G401.6 (cell line): Measurements from ENCODE around the gene CARD8.
A peak's percentile ranks its signal among the peaks of the same experiment; 100 is the strongest.
"Not testable (repeated sequence)": the region's sequence is repeated elsewhere in the genome, so short reads cannot be mapped to it uniquely, and the experiment has no call there.

ENCODE experiments used
- FAIRE-seq: peaks from 2 replicates; lab custom pipeline; 2012; peaks lifted over from hg19 to GRCh38; lab: Jason Lieb, UNC

The CARD8 gene

DNA sequence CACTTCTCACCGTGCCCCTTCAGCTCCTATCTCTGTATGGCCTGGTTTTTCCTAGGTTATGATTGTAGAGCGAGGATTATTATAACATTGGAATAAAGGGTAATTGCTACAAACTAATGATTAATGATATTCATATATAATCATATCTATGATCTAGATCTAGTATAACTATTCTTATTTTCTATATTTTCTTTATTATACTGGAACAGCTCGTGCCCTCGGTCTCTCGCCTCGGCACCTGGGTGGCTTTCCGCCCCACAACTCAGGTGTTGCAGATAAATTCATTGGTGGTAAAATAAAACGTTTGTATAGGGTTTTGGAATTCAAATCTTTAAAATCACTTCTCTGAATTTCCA is 4.6 kb upstream of the CARD8 start:
- not testable (repeated sequence) for FAIRE-seq

GRCh38 chr19:48258992-48259391 is 3.3 kb upstream of the CARD8 start:
- FAIRE-seq: not testable (repeated sequence)

- no peak for FAIRE-seq
These were observed 2.6 kb upstream of the CARD8 start for GRCh38 chr19:48258350-48258749.

- no peak for FAIRE-seq
These were observed 1.2 kb downstream of the CARD8 start for GRCh38 chr19:48254529-48254970.

DNA sequence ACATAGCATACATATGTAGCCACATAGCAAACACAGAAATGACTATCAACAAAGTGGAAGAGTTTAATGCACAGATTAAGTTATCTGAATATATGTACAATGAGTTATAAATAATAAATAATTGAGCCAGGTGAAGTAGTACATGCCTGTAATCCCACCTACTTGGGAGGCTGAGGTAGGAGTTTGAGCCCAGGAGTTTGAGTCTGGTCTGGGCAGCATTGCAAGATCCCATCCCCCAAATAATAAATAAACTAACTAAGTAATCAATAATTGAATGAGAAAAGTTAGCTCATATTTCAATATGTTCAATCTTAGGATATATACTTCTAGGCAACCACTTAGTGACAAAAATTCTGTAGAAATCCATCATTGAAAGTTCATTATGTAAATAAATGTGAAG is 1.7 kb downstream of the CARD8 start:
- no peak for FAIRE-seq

- FAIRE-seq: no peak
These were observed 3.1 kb downstream of the CARD8 start for GRCh38 chr19:48252609-48253008.

- no peak for FAIRE-seq
These were observed 5.3 kb downstream of the CARD8 start for GRCh38 chr19:48250290-48251025.

DNA sequence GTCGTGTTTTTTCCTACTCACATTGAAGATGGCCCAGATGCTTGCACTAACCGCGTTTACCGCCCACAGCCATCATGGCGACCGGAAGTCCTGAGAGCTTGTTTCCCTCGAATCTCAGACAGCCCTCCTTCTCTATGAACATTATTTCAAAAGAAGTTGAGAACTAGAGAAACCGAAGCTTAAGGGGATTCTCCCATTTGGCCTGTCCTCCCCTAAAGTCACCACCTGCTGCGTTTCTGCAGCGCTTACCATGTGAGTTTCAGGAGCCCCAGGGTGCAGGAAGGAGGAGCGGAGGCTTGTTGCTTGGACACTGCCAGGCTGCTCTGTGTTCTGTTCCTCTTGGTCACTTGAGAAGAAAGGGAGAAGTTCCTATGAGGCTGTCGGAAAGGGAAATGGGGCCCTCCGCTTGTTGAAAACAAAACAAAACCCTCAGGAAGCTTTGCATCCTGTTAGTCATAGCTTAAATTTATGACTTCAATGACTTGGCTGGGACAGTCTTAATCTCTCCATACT is 6.2 kb downstream of the CARD8 start:
- no peak for FAIRE-seq

- no peak for FAIRE-seq
These were observed 7.5 kb downstream of the CARD8 start for GRCh38 chr19:48248081-48248833.

DNA sequence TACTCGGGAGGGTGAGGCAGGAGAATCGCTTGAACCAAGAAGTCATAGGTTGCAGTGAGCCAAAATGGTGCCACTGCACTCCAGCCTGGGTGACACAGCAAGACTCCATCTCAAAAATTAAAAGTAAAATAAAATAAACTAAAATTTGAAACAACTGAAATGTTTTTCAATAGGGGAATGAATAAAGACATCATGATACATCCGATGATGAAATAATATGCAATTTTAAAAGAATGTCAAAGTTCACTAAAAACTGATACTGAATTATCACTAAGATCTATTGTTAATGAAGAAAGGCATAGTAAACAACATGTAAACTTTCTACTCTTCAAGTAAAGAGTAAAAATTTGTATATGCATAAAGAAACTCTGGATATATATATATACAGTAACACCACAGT is 8.5 kb downstream of the CARD8 start:
- FAIRE-seq: peak; percentile 25

GRCh38 chr19:48246101-48246500 is 9.6 kb downstream of the CARD8 start:
- FAIRE-seq: no peak

DNA sequence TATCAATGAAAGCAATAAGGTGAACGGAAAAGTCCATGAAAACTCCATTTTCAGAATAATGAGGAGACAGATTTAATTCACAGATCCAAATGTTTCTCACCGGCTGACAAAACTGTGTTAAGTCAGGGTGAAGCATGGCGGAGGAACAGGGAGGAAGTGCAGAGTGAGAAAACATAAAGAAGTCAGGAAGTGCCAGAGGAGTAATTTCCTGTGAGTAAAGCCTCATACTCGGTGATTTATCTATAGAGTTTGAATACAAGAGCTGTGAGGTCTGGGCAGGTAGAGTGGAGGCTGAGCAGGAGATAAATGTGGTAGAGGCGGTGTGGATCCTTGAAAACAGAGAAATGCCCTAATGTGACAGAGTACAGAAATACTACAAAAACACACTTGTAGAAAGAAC is 11.4 kb downstream of the CARD8 start:
- FAIRE-seq: no peak

DNA sequence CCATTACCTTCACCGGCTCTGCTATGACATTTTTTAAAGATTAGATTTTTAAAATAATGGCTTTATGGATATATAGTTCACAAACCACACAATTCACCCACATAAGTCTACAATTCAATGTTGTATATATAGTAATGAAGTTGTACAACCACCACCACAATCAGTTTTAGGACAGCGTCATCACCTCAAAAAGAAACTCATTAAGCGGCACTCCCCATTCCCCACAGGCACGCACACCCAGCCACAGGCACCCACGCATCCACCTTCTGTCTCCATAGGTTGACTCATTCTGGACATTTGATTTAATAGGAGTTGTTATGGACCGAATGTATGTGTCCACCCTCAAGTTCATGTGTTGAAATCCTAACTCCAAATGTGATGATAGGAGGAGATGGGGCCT is 13.9 kb downstream of the CARD8 start:
- not testable (repeated sequence) for FAIRE-seq

GRCh38 chr19:48239582-48240141 is 16.1 kb downstream of the CARD8 start:
- no peak for FAIRE-seq

GRCh38 chr19:48239120-48239519 is 16.6 kb downstream of the CARD8 start:
- FAIRE-seq: no peak

GRCh38 chr19:48237057-48237456 is 18.7 kb downstream of the CARD8 start:
- FAIRE-seq: no peak

- no peak for FAIRE-seq
These were observed 25.1 kb downstream of the CARD8 start for GRCh38 chr19:48230555-48231129.

DNA sequence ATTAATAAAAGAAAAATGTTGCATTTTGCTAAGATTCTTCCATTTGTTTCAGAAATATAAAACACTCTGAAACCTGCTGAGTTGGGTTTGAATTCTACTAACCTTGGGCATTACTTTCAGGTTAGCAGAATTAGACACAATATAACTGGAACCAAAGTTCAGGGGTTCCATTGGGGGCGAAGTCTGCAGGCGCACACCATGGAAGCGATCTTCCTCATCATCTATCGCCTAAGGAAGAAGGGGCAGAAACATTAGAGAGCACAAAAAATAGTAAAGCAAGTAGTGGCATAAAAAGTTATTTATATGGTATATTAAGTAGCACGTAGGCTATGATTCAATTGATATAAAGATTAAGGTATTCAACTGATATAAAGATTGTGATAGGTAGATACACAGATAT is 34.1 kb downstream of the CARD8 start:
- FAIRE-seq: no peak

GRCh38 chr19:48220784-48221183 is 34.9 kb downstream of the CARD8 start:
- FAIRE-seq: not testable (repeated sequence)

GRCh38 chr19:48218997-48219396 is 36.7 kb downstream of the CARD8 start:
- FAIRE-seq: no peak

DNA sequence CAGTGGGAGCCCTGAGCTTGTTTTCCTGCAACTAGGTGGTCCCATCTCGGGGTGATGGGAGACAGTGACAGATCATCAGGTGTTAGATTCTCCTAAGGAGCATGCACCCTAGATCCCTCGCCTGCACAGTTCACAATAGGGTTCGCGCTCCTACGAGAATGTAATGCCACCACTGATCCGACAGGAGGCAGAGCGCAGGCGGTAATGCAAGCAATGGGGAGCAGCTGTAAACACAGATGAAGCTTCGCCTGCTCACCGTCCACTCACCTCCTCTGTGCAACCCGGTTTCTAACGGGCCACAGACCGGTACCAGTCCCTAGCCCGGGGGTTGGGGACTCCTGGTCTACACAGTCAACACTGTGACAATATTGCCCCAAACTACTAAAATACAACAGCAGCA is 38.8 kb downstream of the CARD8 start:
- FAIRE-seq: no peak

GRCh38 chr19:48213959-48214358 is 41.8 kb downstream of the CARD8 start:
- no peak for FAIRE-seq

DNA sequence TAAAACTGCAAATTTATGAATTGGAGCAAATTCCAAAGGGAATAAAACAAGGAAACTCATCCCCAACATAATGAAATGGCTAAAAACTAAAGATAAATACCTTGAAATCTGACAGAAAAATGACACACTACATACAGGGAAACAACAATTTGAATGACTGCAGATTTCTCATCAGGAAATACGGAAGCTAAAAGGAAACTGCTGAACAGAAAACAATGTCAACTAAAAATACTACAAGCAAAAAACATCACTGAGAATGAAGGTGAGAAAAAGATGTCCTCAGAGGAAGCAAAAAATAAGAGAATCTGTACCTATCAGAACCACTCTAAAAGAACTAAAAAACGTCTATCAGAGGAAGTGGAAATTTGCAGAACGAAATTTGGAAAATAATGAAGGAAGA is 45.7 kb downstream of the CARD8 start:
- no peak for FAIRE-seq
